Neuronal stem cell (in vitro differentiated cells): ENCODE results near the gene PCED1B.

ENCODE experiments used
- DNase-seq: peaks from one replicate; pipeline ENCODE4 v3.0.0-alpha.2; 2013; ENCODE audit warnings: low spot score
- H2AFZ ChIP-seq: one replicate; pipeline ENCODE4 v1.6.1; 2013; ENCODE audit warnings: mild to moderate bottlenecking, low read length, inconsistent platforms
- H2AK5ac ChIP-seq: 2 replicates; pipeline ENCODE4 v1.6.1; 2013; ENCODE audit warnings: low read depth, mild to moderate bottlenecking, inconsistent platforms, low read length, moderate library complexity, mixed read lengths
- H2BK120ac ChIP-seq: 2 replicates; pipeline ENCODE4 v1.6.1; 2013; ENCODE audit warnings: low read depth, mild to moderate bottlenecking, inconsistent platforms, low read length, moderate library complexity, mixed read lengths
- H2BK12ac ChIP-seq: one replicate; pipeline ENCODE4 v1.6.1; 2013; ENCODE audit warnings: low read length, inconsistent platforms
- H2BK15ac ChIP-seq: 2 replicates; pipeline ENCODE4 v1.6.1; 2013; ENCODE audit warnings: mild to moderate bottlenecking, low read length, inconsistent platforms, mixed read lengths
- H2BK5ac ChIP-seq: one replicate; pipeline ENCODE4 v1.6.1; 2013; ENCODE audit warnings: inconsistent platforms, mild to moderate bottlenecking, low read length, moderate library complexity
- H3K14ac ChIP-seq: one replicate; pipeline ENCODE4 v1.6.1; 2013; ENCODE audit warnings: low read length, inconsistent platforms
- H3K18ac ChIP-seq: 2 replicates; pipeline ENCODE4 v1.6.1; 2013; ENCODE audit warnings: low read length, inconsistent platforms
- H3K23ac ChIP-seq: 2 replicates; pipeline ENCODE4 v1.6.1; 2013; ENCODE audit warnings: low read depth, mild to moderate bottlenecking, mixed read lengths, low read length, inconsistent platforms; ENCODE audit not compliant: poor library complexity
- H3K27ac ChIP-seq: replicated peaks from 3 replicates; pipeline ENCODE4 v1.5.1; 2013; ENCODE audit warnings: low read length, inconsistent platforms
- H3K27me3 ChIP-seq, 3 experiments: 2 replicates each; pipeline ENCODE4 v1.6.1; 2013; ENCODE audit warnings: low read length in 3 of 3, mild to moderate bottlenecking in 2 of 3, inconsistent platforms in 1 of 3, low read depth in 1 of 3, mixed read lengths in 1 of 3, moderate library complexity in 1 of 3; ENCODE audit not compliant: control insufficient read depth in 3 of 3, insufficient read depth in 3 of 3
- H3K36me3 ChIP-seq, 2 donors: replicated peaks in 1 of 2; 2 replicates each; pipeline ENCODE4 v1.6.1; 2013; ENCODE audit warnings: low read length in 2 of 2; ENCODE audit not compliant: control insufficient read depth in 2 of 2, insufficient read depth in 2 of 2
- H3K4ac ChIP-seq: 2 replicates; pipeline ENCODE4 v1.6.1; 2013; ENCODE audit warnings: inconsistent platforms, mild to moderate bottlenecking, low read length, moderate library complexity
- H3K4me1 ChIP-seq, 2 donors: 1 replicate in 1 of 2; 2 replicates in 1 of 2; pipeline ENCODE4 v1.6.1; 2013; ENCODE audit warnings: low read length in 2 of 2, low read depth in 1 of 2; ENCODE audit not compliant: control insufficient read depth in 2 of 2, insufficient read depth in 1 of 2
- H3K4me2 ChIP-seq: one replicate; pipeline ENCODE4 v1.6.1; 2013; ENCODE audit warnings: mild to moderate bottlenecking, low read length, inconsistent platforms; ENCODE audit not compliant: insufficient read depth, poor library complexity, severe bottlenecking
- H3K4me3 ChIP-seq, 2 donors: 2 replicates each; pipeline ENCODE4 v1.5.1; 2013; ENCODE audit warnings: low read length in 2 of 2, mild to moderate bottlenecking in 2 of 2, inconsistent platforms in 1 of 2, moderate library complexity in 1 of 2
- H3K79me1 ChIP-seq: one replicate; pipeline ENCODE4 v1.6.1; 2013; ENCODE audit warnings: low read depth, mild to moderate bottlenecking, inconsistent platforms, low read length, moderate library complexity
- H3K9ac ChIP-seq: one replicate; pipeline ENCODE4 v1.6.1; 2013; ENCODE audit warnings: mild to moderate bottlenecking, low read depth, low read length, inconsistent platforms; ENCODE audit not compliant: poor library complexity
- H3K9me3 ChIP-seq, 2 donors: replicated peaks in 1 of 2; 2 replicates each; pipeline versions ENCODE3 to v1.6.1; 2013; ENCODE audit warnings: low read length in 2 of 2, mild to moderate bottlenecking in 2 of 2, inconsistent platforms in 1 of 2, low read depth in 1 of 2, mixed read lengths in 1 of 2, moderate library complexity in 1 of 2; ENCODE audit not compliant: control insufficient read depth in 2 of 2, insufficient read depth in 1 of 2
- H4K8ac ChIP-seq: one replicate; pipeline ENCODE4 v1.6.1; 2013; ENCODE audit warnings: low read depth, mild to moderate bottlenecking, inconsistent platforms, low read length, moderate library complexity
- H4K91ac ChIP-seq: one replicate; pipeline ENCODE4 v1.6.1; 2013; ENCODE audit warnings: low read length, low read depth, mild to moderate bottlenecking, inconsistent platforms; ENCODE audit not compliant: poor library complexity
- WGBS, 2 donors: extraction: QIAGEN DNeasy Blood & Tissue Kit; methylation state at CpG; one replicate each; pipeline ENCODE4 v1.1.7; 2013; ENCODE audit warnings: missing lambda C conversion rate in 2 of 2, mixed read lengths in 1 of 2; ENCODE audit not compliant: insufficient read length in 2 of 2, insufficient replicate concordance in 1 of 2; ENCODE audit errors: extremely low coverage in 2 of 2; 5-methylcytosine and 5-hydroxymethylcytosine counted together

PCED1B gene

GRCh38 chr12:47251919-47252318, 172.5 kb downstream of the PCED1B start:
- Histone ChIP-seq H2BK12ac (no peak overlapping the region), H4K8ac (no peak overlapping the region), H2AK5ac (no peak overlapping the region), H3K23ac (no peak overlapping the region), H2BK120ac (no peak overlapping the region), H3K27ac (no peak overlapping the region), H3K4me2 (no peak overlapping the region), H3K4me1 (no peaks in the 10 kb centered on the region), H3K4ac (no peak overlapping the region), H3K14ac (no peak overlapping the region), H2AFZ (no peak overlapping the region), H2BK5ac (no peak overlapping the region), H4K91ac (no peak overlapping the region), H3K36me3 (no peaks in the 10 kb centered on the region), H3K79me1 (no peaks in the 10 kb centered on the region), H3K9ac (no peak overlapping the region), H2BK15ac (no peak overlapping the region), H3K4me3 (no peak overlapping the region), H3K27me3 (no peaks in the 10 kb centered on the region), H3K18ac (no peak overlapping the region), H3K9me3 (no peaks in the 10 kb centered on the region)
- no CpG with 5 or more reads among the region's 3 CpGs for WGBS, 2 donors
- no peak for DNase-seq

GRCh38 chr12:47264951-47265350, 185.5 kb downstream of the PCED1B start:
- H2BK120ac ChIP-seq = no peak overlapping the region
- H4K8ac ChIP-seq = no peak overlapping the region
- no peaks in the 10 kb centered on the region for H3K27me3 ChIP-seq
- H2BK5ac ChIP-seq = no peak overlapping the region
- H2BK12ac ChIP-seq = no peak overlapping the region
- H3K18ac ChIP-seq = no peak overlapping the region
- H3K4ac ChIP-seq = no peak overlapping the region
- no peak overlapping the region for H2AK5ac ChIP-seq
- no peak for DNase-seq
- no peak overlapping the region for H2BK15ac ChIP-seq
- no peak overlapping the region for H3K9ac ChIP-seq
- no peak overlapping the region for H3K23ac ChIP-seq
- peaks cover 0 to 2% of the 10 kb centered on the region in 2 donors for H3K4me1 ChIP-seq
- no peaks in the 10 kb centered on the region for H3K9me3 ChIP-seq
- no CpG with 5 or more reads among the region's 4 CpGs for WGBS, 2 donors
- no peak overlapping the region for H3K27ac ChIP-seq
- no peaks in the 10 kb centered on the region for H3K79me1 ChIP-seq
- no peak overlapping the region for H4K91ac ChIP-seq
- no peak overlapping the region for H2AFZ ChIP-seq
- no peaks in the 10 kb centered on the region for H3K36me3 ChIP-seq
- H3K14ac ChIP-seq = no peak overlapping the region
- H3K4me3 ChIP-seq = no peak overlapping the region
- H3K4me2 ChIP-seq = no peak overlapping the region

GRCh38 chr12:47265391-47265790, 186.0 kb downstream of the PCED1B start:
- Histone ChIP-seq H3K23ac (no peak overlapping the region), H4K8ac (no peak overlapping the region), H3K4me1 (peaks cover 0 to 2% of the 10 kb centered on the region in 2 donors), H2BK12ac (no peak overlapping the region), H3K27ac (no peak overlapping the region), H2BK5ac (no peak overlapping the region), H3K4ac (no peak overlapping the region), H3K4me2 (no peak overlapping the region), H3K9ac (no peak overlapping the region), H3K4me3 (no peak overlapping the region), H2BK120ac (no peak overlapping the region), H3K9me3 (no peaks in the 10 kb centered on the region), H2AK5ac (no peak overlapping the region), H2AFZ (no peak overlapping the region), H2BK15ac (no peak overlapping the region), H3K27me3 (no peaks in the 10 kb centered on the region), H3K79me1 (no peaks in the 10 kb centered on the region), H3K36me3 (no peaks in the 10 kb centered on the region), H3K14ac (no peak overlapping the region), H4K91ac (no peak overlapping the region), H3K18ac (no peak overlapping the region)
- DNase-seq = no peak
- no CpG with 5 or more reads among the region's 4 CpGs for WGBS, 2 donors

GRCh38 chr12:47267571-47267970, 188.2 kb downstream of the PCED1B start:
- Histone ChIP-seq H3K9ac (no peak overlapping the region), H2AFZ (no peak overlapping the region), H3K4me1 (peaks cover 0 to 6% of the 10 kb centered on the region in 2 donors), H3K27ac (no peak overlapping the region), H3K27me3 (no peaks in the 10 kb centered on the region), H3K4me2 (no peak overlapping the region), H3K4me3 (no peak overlapping the region), H3K14ac (no peak overlapping the region), H3K23ac (no peak overlapping the region), H3K4ac (no peak overlapping the region), H3K18ac (no peak overlapping the region), H2BK15ac (no peak overlapping the region), H2BK5ac (no peak overlapping the region), H4K91ac (no peak overlapping the region), H2AK5ac (no peak overlapping the region), H4K8ac (no peak overlapping the region), H3K9me3 (no peaks in the 10 kb centered on the region), H3K79me1 (no peaks in the 10 kb centered on the region), H2BK12ac (no peak overlapping the region), H3K36me3 (no peaks in the 10 kb centered on the region), H2BK120ac (no peak overlapping the region)
- DNase-seq = no peak
- WGBS, 2 donors = no CpG with 5 or more reads among the region's 4 CpGs
